GM19395 (cell line): Measurements from ENCODE around the gene CRMP1.

Experiments
- ATAC-seq: cut with Tn5 transposase; IDR thresholded peaks from one replicate; pipeline ENCODE4 v1.9.1; 2021; ENCODE audit warnings: mild to moderate bottlenecking, moderate library complexity; ENCODE audit not compliant: unreplicated experiment

Gene CRMP1

GRCh38 chr4:5890063-5890727 is 2.7 kb downstream of the CRMP1 start:
- no peak for ATAC-seq

GRCh38 chr4:5889002-5889696 is 3.7 kb downstream of the CRMP1 start:
- ATAC-seq, result no peak

- no peak for ATAC-seq
Measured at GRCh38 chr4:5888222-5889001, 4.5 kb downstream of the CRMP1 start.

GRCh38 chr4:5887361-5888221 is 5.3 kb downstream of the CRMP1 start:
- no peak for ATAC-seq

- ATAC-seq, result no peak
Measured at GRCh38 chr4:5887011-5887360, 5.9 kb downstream of the CRMP1 start.

- no peak for ATAC-seq
Measured at GRCh38 chr4:5885733-5886132, 7.2 kb downstream of the CRMP1 start.

GRCh38 chr4:5884796-5885195 is 8.1 kb downstream of the CRMP1 start:
- ATAC-seq, result no peak

- ATAC-seq, result no peak
Measured at GRCh38 chr4:5883916-5884315, 9.0 kb downstream of the CRMP1 start.

GRCh38 chr4:5882947-5883346 is 9.9 kb downstream of the CRMP1 start:
- ATAC-seq, result no peak

GRCh38 chr4:5881340-5881739 is 11.5 kb downstream of the CRMP1 start:
- ATAC-seq, result no peak

GRCh38 chr4:5878359-5878758 is 14.5 kb downstream of the CRMP1 start:
- no peak for ATAC-seq

GRCh38 chr4:5877392-5877791 is 15.5 kb downstream of the CRMP1 start:
- ATAC-seq, result no peak

GRCh38 chr4:5874811-5875449 is 18.0 kb downstream of the CRMP1 start:
- ATAC-seq, result no peak

- ATAC-seq, result no peak
Measured at GRCh38 chr4:5870701-5871100, 22.2 kb downstream of the CRMP1 start.

- ATAC-seq, result no peak
Measured at GRCh38 chr4:5869966-5870619, 22.8 kb downstream of the CRMP1 start.

GRCh38 chr4:5867866-5868265 is 25.0 kb downstream of the CRMP1 start:
- no peak for ATAC-seq

- no peak for ATAC-seq
Measured at GRCh38 chr4:5866841-5867813, 25.8 kb downstream of the CRMP1 start.

- ATAC-seq, result no peak
Measured at GRCh38 chr4:5865896-5866599, 26.8 kb downstream of the CRMP1 start.
